ENCODE results near the gene TMEM101.
"Not testable (repeated sequence)": the region's sequence is repeated elsewhere in the genome, so short reads cannot be mapped to it uniquely, and the experiment has no call there.

TMEM101 gene

DNA sequence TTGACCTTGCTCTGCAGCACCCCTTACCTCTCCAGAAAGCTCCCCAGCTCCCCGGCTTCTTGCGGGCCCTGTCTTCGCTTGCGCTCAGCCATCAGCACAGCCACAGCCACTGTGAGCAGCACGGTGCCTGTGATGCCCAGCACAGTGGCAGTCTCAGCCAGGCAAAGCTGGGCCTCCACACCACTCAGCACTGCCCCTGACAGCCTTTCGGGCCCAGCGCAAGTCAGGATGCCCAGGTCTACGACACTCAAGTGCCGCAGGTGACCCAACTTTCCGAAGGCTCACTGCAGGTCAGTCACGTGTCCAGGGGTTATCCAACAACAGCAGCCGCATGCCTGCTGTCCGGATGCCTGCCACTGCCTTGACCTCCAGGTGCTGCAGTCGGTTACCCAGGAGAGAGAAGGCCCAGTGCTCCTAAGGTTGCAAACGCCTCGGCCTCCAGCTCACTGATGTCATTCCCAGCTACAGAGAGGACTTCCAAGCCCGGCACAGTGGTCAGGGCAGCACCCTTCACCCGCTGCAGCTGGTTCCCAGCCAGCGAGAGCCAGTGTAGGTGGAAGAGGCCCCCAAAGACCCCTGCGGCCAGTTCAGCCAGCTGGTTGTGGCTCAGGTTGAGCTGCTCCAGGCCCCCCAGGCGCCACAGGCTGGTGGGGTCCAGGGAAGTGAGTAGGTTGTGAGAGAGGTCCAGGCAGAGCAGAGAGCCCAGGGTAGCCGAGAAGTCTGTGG lies 8.9 kb upstream of the TMEM101 start:
- DNase-seq (ENCODE audit: low spot score) (no peak), ATAC-seq (ENCODE audit: low read depth) (no peak)
- no peak for TF ChIP-seq CTCF (IDR thresholded peaks at IDR 0.05; ENCODE audit: poor library complexity, severe bottlenecking)
- Histone ChIP-seq H3K4me1 (ENCODE audit: insufficient read depth, poor library complexity, severe bottlenecking) (no peaks in the 10 kb centered on the region), H3K9me3 (ENCODE audit: severe bottlenecking) (no peaks in the 10 kb centered on the region), H3K36me3 (ENCODE audit: low read depth) (peaks cover 29% of the 10 kb centered on the region), H3K27me3 (ENCODE audit: insufficient read depth, poor library complexity, severe bottlenecking) (no peaks in the 10 kb centered on the region), H3K4me3 (ENCODE audit: severe bottlenecking) (no peak overlapping the region), H3K27ac (ENCODE audit: poor library complexity, severe bottlenecking) (no peak overlapping the region)

GRCh38 chr17:44022246-44022645 lies 7.5 kb upstream of the TMEM101 start:
- Histone ChIP-seq H3K4me1 (ENCODE audit: insufficient read depth, poor library complexity, severe bottlenecking) (no peaks in the 10 kb centered on the region), H3K36me3 (ENCODE audit: low read depth) (peaks cover 18% of the 10 kb centered on the region), H3K27me3 (ENCODE audit: insufficient read depth, poor library complexity, severe bottlenecking) (no peaks in the 10 kb centered on the region), H3K27ac (ENCODE audit: poor library complexity, severe bottlenecking) (no peak overlapping the region), H3K9me3 (ENCODE audit: severe bottlenecking) (no peaks in the 10 kb centered on the region), H3K4me3 (ENCODE audit: severe bottlenecking) (no peak overlapping the region)
- DNase-seq (ENCODE audit: low spot score), result no peak
- no peak for TF ChIP-seq CTCF (IDR thresholded peaks at IDR 0.05; ENCODE audit: poor library complexity, severe bottlenecking)
- no peak for ATAC-seq (ENCODE audit: low read depth)

- H3K9me3 ChIP-seq (ENCODE audit: severe bottlenecking); H3K4me1 ChIP-seq (ENCODE audit: insufficient read depth, poor library complexity, severe bottlenecking); DNase-seq (ENCODE audit: low spot score); H3K27ac ChIP-seq (ENCODE audit: poor library complexity, severe bottlenecking); H3K27me3 ChIP-seq (ENCODE audit: insufficient read depth, poor library complexity, severe bottlenecking); ATAC-seq (ENCODE audit: low read depth); H3K4me3 ChIP-seq (ENCODE audit: severe bottlenecking): not testable (repeated sequence)
- peaks cover 15% of the 10 kb centered on the region for H3K36me3 ChIP-seq (ENCODE audit: low read depth)
Measured at GRCh38 chr17:44021227-44021626, 6.5 kb upstream of the TMEM101 start.

DNA sequence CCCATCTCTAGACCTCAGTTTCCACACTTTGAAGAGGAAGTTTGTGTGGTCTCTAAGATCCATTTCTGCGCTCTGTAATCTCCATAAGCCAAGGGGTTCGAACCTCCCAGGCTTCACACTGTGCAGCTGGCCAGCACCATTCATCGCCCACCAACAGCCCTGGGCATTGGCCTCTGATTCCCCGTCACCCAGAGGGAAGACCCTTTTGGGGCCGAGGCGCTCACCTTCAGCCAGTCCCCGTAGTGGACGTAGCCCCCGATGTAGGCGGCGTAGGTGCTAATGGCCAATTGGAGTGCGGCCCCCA lies 678 bp downstream of the TMEM101 start:
- Histone ChIP-seq H3K4me3 (ENCODE audit: severe bottlenecking) (peak overlapping the region; percentile 88), H3K27me3 (ENCODE audit: insufficient read depth, poor library complexity, severe bottlenecking) (no peaks in the 10 kb centered on the region), H3K9me3 (ENCODE audit: severe bottlenecking) (no peaks in the 10 kb centered on the region), H3K4me1 (ENCODE audit: insufficient read depth, poor library complexity, severe bottlenecking) (no peaks in the 10 kb centered on the region), H3K36me3 (ENCODE audit: low read depth) (peaks cover 16% of the 10 kb centered on the region), H3K27ac (ENCODE audit: poor library complexity, severe bottlenecking) (peak overlapping the region; percentile 51)
- ATAC-seq (ENCODE audit: low read depth) (no peak), DNase-seq (ENCODE audit: low spot score) (no peak)
- no peak for TF ChIP-seq CTCF (IDR thresholded peaks at IDR 0.05; ENCODE audit: poor library complexity, severe bottlenecking)

GRCh38 chr17:44012874-44013273 lies 1.9 kb downstream of the TMEM101 start:
- no peak for ATAC-seq (ENCODE audit: low read depth)
- no peak for TF ChIP-seq CTCF (IDR thresholded peaks at IDR 0.05; ENCODE audit: poor library complexity, severe bottlenecking)
- H3K36me3 ChIP-seq (ENCODE audit: low read depth), result peaks cover 25% of the 10 kb centered on the region
- no peak for DNase-seq (ENCODE audit: low spot score)
- H3K9me3 ChIP-seq (ENCODE audit: severe bottlenecking), result no peaks in the 10 kb centered on the region
- H3K4me3 ChIP-seq (ENCODE audit: severe bottlenecking), result no peak overlapping the region
- H3K27ac ChIP-seq (ENCODE audit: poor library complexity, severe bottlenecking), result no peak overlapping the region
- no peaks in the 10 kb centered on the region for H3K27me3 ChIP-seq (ENCODE audit: insufficient read depth, poor library complexity, severe bottlenecking)
- no peaks in the 10 kb centered on the region for H3K4me1 ChIP-seq (ENCODE audit: insufficient read depth, poor library complexity, severe bottlenecking)
